ENCODE data around the gene ASXL2. TPM values are rescaled to one million over a fixed set of nuclear protein-coding genes. Genes with fewer than 3 reads are reported as not detected.
"Not testable (repeated sequence)": the region's sequence is repeated elsewhere in the genome, so short reads cannot be mapped to it uniquely, and the experiment has no call there.

Gene ASXL2
- total RNA-seq, 1 experiment from 2014 or later, result 37.8 TPM

DNA sequence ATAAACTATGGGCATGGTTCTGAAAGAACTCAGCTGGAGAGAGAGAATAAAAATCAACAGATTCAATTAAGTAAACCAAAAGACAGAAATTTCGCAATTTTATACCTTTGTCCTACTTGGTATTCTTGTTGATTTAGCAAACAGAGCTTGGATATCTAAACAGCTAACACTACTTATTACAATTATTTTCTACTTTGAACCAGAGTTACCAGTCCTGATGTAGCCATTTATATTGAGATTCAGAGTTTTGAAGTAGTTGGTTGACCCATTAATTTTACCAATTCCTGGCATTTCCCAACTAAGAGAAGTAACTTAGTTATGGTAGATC is 48.9 kb downstream of the ASXL2 start (continued):
- TF ChIP-seq, protein P1, sequence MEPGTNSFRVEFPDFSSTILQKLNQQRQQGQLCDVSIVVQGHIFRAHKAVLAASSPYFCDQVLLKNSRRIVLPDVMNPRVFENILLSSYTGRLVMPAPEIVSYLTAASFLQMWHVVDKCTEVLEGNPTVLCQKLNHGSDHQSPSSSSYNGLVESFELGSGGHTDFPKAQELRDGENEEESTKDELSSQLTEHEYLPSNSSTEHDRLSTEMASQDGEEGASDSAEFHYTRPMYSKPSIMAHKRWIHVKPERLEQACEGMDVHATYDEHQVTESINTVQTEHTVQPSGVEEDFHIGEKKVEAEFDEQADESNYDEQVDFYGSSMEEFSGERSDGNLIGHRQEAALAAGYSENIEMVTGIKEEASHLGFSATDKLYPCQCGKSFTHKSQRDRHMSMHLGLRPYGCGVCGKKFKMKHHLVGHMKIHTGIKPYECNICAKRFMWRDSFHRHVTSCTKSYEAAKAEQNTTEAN (CRISPR knock-in tag; IDR thresholded peaks at IDR 0.05), result no peak
- TF ChIP-seq SMAD3 (CRISPR knock-in tag; IDR thresholded peaks at IDR 0.05; ENCODE audit: borderline replicate concordance) (no peak), ESRRA (CRISPR knock-in tag; IDR thresholded peaks at IDR 0.05; ENCODE audit: borderline replicate concordance) (no peak), ELF4 (CRISPR knock-in tag; IDR thresholded peaks at IDR 0.05; ENCODE audit: low read depth) (no peak)
- TF ChIP-seq, protein P2, sequence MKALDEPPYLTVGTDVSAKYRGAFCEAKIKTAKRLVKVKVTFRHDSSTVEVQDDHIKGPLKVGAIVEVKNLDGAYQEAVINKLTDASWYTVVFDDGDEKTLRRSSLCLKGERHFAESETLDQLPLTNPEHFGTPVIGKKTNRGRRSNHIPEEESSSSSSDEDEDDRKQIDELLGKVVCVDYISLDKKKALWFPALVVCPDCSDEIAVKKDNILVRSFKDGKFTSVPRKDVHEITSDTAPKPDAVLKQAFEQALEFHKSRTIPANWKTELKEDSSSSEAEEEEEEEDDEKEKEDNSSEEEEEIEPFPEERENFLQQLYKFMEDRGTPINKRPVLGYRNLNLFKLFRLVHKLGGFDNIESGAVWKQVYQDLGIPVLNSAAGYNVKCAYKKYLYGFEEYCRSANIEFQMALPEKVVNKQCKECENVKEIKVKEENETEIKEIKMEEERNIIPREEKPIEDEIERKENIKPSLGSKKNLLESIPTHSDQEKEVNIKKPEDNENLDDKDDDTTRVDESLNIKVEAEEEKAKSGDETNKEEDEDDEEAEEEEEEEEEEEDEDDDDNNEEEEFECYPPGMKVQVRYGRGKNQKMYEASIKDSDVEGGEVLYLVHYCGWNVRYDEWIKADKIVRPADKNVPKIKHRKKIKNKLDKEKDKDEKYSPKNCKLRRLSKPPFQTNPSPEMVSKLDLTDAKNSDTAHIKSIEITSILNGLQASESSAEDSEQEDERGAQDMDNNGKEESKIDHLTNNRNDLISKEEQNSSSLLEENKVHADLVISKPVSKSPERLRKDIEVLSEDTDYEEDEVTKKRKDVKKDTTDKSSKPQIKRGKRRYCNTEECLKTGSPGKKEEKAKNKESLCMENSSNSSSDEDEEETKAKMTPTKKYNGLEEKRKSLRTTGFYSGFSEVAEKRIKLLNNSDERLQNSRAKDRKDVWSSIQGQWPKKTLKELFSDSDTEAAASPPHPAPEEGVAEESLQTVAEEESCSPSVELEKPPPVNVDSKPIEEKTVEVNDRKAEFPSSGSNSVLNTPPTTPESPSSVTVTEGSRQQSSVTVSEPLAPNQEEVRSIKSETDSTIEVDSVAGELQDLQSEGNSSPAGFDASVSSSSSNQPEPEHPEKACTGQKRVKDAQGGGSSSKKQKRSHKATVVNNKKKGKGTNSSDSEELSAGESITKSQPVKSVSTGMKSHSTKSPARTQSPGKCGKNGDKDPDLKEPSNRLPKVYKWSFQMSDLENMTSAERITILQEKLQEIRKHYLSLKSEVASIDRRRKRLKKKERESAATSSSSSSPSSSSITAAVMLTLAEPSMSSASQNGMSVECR (CRISPR knock-in tag; IDR thresholded peaks at IDR 0.05; ENCODE audit: borderline replicate concordance), result no peak
- TF ChIP-seq, protein P3, sequence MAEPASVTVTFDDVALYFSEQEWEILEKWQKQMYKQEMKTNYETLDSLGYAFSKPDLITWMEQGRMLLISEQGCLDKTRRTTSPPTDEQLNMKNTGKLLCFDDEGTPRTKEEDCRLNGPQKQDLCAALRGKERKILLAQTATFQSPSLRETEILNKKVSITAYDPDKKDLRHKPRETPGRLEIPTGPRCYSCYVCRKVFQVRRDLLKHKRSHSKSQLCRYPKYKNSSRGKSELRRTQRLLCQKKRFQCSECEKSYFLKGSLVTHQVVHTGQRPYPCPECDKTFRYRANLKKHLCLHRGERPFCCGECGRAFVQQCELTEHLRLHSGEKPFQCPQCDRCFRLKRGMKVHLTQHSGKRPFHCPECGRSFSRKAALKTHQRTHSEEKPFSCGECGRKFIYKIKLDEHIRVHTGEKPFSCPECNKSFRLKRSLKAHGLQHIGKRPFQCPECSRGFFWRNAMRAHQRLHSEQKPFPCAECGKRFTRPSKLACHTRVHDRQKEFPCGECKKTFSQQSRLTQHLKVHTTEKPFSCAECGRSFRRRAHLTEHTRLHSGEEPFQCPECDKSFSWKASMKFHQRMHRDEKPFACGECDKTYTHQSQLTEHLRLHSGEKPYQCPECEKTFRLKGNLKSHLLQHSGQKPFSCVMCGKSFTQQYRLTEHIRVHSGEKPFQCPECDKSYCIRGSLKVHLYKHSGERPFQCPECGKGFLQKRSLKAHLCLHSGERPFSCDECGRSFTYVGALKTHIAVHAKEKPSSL (CRISPR knock-in tag; conservative IDR thresholded peaks at IDR 0.05), result no peak
- TF ChIP-seq, protein P4, sequence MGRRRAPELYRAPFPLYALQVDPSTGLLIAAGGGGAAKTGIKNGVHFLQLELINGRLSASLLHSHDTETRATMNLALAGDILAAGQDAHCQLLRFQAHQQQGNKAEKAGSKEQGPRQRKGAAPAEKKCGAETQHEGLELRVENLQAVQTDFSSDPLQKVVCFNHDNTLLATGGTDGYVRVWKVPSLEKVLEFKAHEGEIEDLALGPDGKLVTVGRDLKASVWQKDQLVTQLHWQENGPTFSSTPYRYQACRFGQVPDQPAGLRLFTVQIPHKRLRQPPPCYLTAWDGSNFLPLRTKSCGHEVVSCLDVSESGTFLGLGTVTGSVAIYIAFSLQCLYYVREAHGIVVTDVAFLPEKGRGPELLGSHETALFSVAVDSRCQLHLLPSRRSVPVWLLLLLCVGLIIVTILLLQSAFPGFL (CRISPR knock-in tag; IDR thresholded peaks at IDR 0.05; ENCODE audit: borderline replicate concordance), result no peak

DNA sequence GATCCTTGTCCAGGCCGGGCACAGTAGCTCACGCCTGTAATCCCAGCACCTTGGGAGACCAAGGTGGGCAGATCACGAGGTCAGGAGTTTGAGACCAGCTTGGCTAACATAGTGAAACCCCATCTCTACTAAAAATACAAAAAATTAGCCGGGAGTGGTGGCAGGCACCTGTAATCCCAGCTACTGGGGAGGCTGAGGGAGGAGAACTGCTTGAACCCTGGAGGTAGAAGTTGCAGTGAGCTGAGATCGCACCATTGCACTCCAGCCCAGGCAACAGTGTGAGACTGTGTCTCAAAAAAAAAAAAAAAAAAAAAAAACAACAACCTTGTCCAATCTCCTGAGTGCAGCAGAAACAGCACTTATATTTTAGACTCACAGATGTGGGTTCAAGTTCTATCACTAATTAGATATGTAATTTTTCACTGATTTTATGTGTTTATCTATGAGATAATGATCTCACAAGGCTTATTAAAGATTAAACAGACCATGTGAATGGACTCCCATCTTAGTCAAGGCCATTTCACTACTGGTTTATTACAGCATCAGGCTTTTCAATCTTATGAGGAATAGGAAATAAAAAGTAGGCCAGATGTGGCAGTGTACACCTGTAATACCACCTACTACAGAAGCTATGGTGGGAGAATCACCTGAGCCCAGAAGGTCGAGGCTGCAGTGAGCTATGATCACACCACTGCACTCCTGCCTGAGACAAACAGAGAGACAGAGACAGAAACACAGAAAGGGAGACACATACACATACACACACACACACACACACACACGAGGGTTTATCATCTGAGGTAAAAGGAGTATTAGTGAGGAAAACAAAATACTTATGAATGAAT is 49.5 kb downstream of the ASXL2 start:
- peaks cover 20% of the 10 kb centered on the region for H3K36me3 Mint-ChIP-seq
- ATAC-seq; H3K27me3 Mint-ChIP-seq (ENCODE audit: low read depth); CTCF ChIA-PET; DNase-seq (ENCODE audit: low spot score); H3K27ac Mint-ChIP-seq; H3K4me3 Mint-ChIP-seq: not testable (repeated sequence)
- H3K9me3 Mint-ChIP-seq, result peaks cover 17% of the 10 kb centered on the region
- POLR2A ChIA-PET, result interaction anchor here (1.0 kb wide), 1 partner anchor 13 kb away, joined by 4 read pairs; no protein-coding TSS in a partner anchor
- peaks cover 21% of the 10 kb centered on the region for H3K4me1 Mint-ChIP-seq

DNA sequence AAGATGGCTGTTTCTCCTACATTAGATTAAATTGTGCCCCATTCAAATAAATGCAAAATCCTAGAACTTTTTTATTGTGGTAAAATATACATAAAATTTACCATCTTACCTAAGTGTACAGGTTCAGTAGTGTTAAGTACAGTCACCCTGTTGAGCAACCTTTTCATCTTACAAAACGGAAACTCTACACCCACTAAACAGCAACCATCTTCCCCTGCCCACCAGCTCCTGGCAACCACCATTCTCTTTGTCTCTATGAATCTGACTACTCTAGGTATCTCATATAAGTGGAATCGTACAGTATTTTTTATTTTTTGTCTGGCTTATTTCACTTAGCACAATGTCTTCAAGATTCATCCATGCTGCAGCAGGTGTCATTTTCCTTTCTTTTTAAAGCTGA is 53.0 kb downstream of the ASXL2 start:
- H3K4me3 Mint-ChIP-seq, result no peak overlapping the region
- ATAC-seq (no peak), DNase-seq (ENCODE audit: low spot score) (no peak)
- ChIA-PET CTCF (no interaction called here), POLR2A (no interaction called here)
- no peak overlapping the region for H3K27ac Mint-ChIP-seq
- H3K4me1 Mint-ChIP-seq, result peaks cover 27% of the 10 kb centered on the region
- no peaks in the 10 kb centered on the region for H3K9me3 Mint-ChIP-seq
- TF ChIP-seq ZNF396 (CRISPR knock-in tag; IDR thresholded peaks at IDR 0.05; ENCODE audit: borderline replicate concordance) (no peak), FOXP1 (CRISPR knock-in tag; IDR thresholded peaks at IDR 0.05; ENCODE audit: borderline replicate concordance) (no peak), NR1H2 (CRISPR knock-in tag; IDR thresholded peaks at IDR 0.05) (no peak), ZBTB21 (CRISPR knock-in tag; IDR thresholded peaks at IDR 0.05; ENCODE audit: borderline replicate concordance) (no peak)
- TF ChIP-seq, protein P5, sequence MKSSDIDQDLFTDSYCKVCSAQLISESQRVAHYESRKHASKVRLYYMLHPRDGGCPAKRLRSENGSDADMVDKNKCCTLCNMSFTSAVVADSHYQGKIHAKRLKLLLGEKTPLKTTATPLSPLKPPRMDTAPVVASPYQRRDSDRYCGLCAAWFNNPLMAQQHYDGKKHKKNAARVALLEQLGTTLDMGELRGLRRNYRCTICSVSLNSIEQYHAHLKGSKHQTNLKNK (CRISPR knock-in tag; IDR thresholded peaks at IDR 0.05), result no peak
- TF ChIP-seq, protein P6, sequence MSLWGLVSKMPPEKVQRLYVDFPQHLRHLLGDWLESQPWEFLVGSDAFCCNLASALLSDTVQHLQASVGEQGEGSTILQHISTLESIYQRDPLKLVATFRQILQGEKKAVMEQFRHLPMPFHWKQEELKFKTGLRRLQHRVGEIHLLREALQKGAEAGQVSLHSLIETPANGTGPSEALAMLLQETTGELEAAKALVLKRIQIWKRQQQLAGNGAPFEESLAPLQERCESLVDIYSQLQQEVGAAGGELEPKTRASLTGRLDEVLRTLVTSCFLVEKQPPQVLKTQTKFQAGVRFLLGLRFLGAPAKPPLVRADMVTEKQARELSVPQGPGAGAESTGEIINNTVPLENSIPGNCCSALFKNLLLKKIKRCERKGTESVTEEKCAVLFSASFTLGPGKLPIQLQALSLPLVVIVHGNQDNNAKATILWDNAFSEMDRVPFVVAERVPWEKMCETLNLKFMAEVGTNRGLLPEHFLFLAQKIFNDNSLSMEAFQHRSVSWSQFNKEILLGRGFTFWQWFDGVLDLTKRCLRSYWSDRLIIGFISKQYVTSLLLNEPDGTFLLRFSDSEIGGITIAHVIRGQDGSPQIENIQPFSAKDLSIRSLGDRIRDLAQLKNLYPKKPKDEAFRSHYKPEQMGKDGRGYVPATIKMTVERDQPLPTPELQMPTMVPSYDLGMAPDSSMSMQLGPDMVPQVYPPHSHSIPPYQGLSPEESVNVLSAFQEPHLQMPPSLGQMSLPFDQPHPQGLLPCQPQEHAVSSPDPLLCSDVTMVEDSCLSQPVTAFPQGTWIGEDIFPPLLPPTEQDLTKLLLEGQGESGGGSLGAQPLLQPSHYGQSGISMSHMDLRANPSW (CRISPR knock-in tag; conservative IDR thresholded peaks at IDR 0.05; ENCODE audit: low read depth), result no peak
- TF ChIP-seq, protein P7, sequence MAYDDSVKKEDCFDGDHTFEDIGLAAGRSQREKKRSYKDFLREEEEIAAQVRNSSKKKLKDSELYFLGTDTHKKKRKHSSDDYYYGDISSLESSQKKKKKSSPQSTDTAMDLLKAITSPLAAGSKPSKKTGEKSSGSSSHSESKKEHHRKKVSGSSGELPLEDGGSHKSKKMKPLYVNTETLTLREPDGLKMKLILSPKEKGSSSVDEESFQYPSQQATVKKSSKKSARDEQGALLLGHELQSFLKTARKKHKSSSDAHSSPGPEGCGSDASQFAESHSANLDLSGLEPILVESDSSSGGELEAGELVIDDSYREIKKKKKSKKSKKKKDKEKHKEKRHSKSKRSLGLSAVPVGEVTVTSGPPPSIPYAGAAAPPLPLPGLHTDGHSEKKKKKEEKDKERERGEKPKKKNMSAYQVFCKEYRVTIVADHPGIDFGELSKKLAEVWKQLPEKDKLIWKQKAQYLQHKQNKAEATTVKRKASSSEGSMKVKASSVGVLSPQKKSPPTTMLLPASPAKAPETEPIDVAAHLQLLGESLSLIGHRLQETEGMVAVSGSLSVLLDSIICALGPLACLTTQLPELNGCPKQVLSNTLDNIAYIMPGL (CRISPR knock-in tag; IDR thresholded peaks at IDR 0.05), result no peak
- H3K36me3 Mint-ChIP-seq, result no peaks in the 10 kb centered on the region; the same call in 1 of the 2 replicates
- no peaks in the 10 kb centered on the region for H3K27me3 Mint-ChIP-seq (ENCODE audit: low read depth)

Data from WTC11 (cell line).